Prostate gland (tissue), 2 donors: ENCODE data around the gene C4orf50. TPM values are rescaled to one million over a fixed set of nuclear protein-coding genes. Genes with fewer than 3 reads are reported as not detected.

Source experiments
- DNase-seq: peaks from one replicate; pipeline ENCODE4 v3.0.0-alpha.2; 2019; ENCODE audit warnings: low spot score
- H3K27ac ChIP-seq, 2 donors: fragments of 200-600 bp; sonication (generic); 2 replicates each; pipeline ENCODE4 v1.5.1; 2017 to 2019
- H3K27me3 ChIP-seq: fragments of 200-600 bp; sonication (generic); replicated peaks from 2 replicates; pipeline ENCODE4 v1.5.1; 2019; ENCODE audit not compliant: insufficient read depth
- H3K36me3 ChIP-seq, 2 donors: fragments of 200-600 bp; sonication (generic); 1 replicate in 1 of 2; 2 replicates in 1 of 2; pipeline versions ENCODE4 v1.5.1 to v1.8.1; 2017 to 2019
- H3K4me1 ChIP-seq: fragments of 200-600 bp; sonication (generic); replicated peaks from 2 replicates; pipeline ENCODE4 v1.5.1; 2019
- H3K4me3 ChIP-seq, 2 donors: fragments of 200-600 bp; sonication (generic); 2 replicates each; pipeline ENCODE4 v1.5.1; 2017 to 2019
- H3K9me3 ChIP-seq: fragments of 200-600 bp; sonication (generic); 2 replicates; pipeline ENCODE4 v1.5.1; 2017
- CTCF ChIP-seq, 4 experiments: fragments of 200-600 bp in 2 of 4; fragments of 450-650 bp in 2 of 4; sonication (generic) in 2 of 4; IDR thresholded peaks; 1 replicate in 3 of 4; 2 replicates in 1 of 4; pipeline ENCODE4 v1.5.1; 2016 to 2019; ENCODE audit warnings: antibody characterized with exemption in 4 of 4, mild to moderate bottlenecking in 2 of 4, moderate library complexity in 2 of 4
- POLR2A ChIP-seq: fragments of 450-650 bp; IDR thresholded peaks from one replicate; pipeline ENCODE4 v1.6.1; 2016; ENCODE audit warnings: antibody characterized with exemption, mild to moderate bottlenecking
- POLR2AphosphoS5 ChIP-seq: sonication (generic); formaldehyde crosslinking; IDR thresholded peaks from one replicate; pipeline ENCODE4 v1.6.1; 2017; ENCODE audit warnings: antibody characterized with exemption
- WGBS: methylation state at CpG from one replicate; pipeline ENCODE4 v1.1.5; 2018; 5-methylcytosine and 5-hydroxymethylcytosine counted together
- intact Hi-C: fragments of 100-400 bp; cut with DNase I; formaldehyde crosslinking; loops from one replicate; pipeline ENCODE4 v1.14.2; 2022
- microRNA counts, 2 donors: library from miRNA; unstranded; fragments of <30 nt; microRNA quantifications; one replicate each; lab custom pipeline; 2016 to 2017
- microRNA-seq: library from miRNA; unstranded; fragments of <30 nt; microRNA quantifications from one replicate; pipeline ENCODE4, GENCODE V29; 2016
- small RNA-seq, 2 donors: library from RNA; depleted of rRNA; stranded (forward); fragments of <200 nt; gene quantifications; one replicate each; pipeline ENCODE3, GENCODE V24; 2016
- total RNA-seq, 2 donors: library from RNA; depleted of rRNA; stranded (reverse); fragments of >200 nt; gene quantifications; one replicate each; pipeline ENCODE4 v1.1.0, GENCODE V29; 2016

C4orf50 gene
- total RNA-seq, 2 donors from 2014 or later: 0.87 to 2.8 TPM

DNA sequence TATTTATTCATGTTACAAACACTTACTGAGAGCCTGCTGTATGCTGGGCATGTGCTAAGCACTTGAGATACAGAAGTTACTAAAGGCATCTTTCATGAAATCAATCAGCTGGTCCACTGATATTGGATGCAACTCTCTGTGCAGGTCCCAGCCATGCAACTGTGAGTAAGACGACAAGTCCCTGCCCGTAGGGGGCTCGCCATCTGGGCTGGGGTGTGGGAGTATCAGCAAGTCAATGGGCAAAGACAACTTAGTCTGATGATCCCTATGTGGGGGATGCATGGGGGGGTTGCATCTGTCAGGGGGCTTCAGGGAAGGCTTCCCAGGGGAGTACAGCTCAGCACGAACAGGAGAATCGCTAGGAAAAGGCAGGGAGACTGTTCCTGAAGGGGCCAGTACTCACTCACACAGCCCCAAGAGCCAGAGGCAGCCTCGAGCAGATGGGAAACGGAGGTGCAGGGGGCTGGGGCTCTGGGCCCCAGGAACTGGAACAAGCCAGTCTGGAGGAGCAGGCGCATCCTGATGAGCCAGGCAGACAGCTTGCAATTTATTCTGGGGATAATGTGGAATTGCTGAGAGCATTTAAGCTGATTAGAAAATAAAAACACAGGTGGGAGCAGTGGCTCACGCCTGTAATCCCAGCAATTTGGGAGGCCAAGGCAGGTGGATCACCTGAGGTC is 165.6 kb downstream of the C4orf50 start:
- WGBS: 66% methylated on average over 9 of the region's 9 CpGs
- no peak for DNase-seq
- no peaks in the 10 kb centered on the region for H3K36me3 ChIP-seq
- no peak overlapping the region for H3K27ac ChIP-seq
- H3K9me3 ChIP-seq: no peaks in the 10 kb centered on the region
- intact Hi-C loops: no loop called here
- TF ChIP-seq CTCF (IDR thresholded peaks at IDR 0.05) (no peak), POLR2A (no peak), POLR2AphosphoS5 (no peak)
- H3K4me3 ChIP-seq: no peak overlapping the region
- H3K27me3 ChIP-seq: no peaks in the 10 kb centered on the region
- no peaks in the 10 kb centered on the region for H3K4me1 ChIP-seq

- no peak for DNase-seq
- Histone ChIP-seq H3K36me3 (no peaks in the 10 kb centered on the region), H3K4me3 (no peak overlapping the region), H3K4me1 (no peaks in the 10 kb centered on the region), H3K27ac (no peak overlapping the region), H3K27me3 (no peaks in the 10 kb centered on the region), H3K9me3 (no peaks in the 10 kb centered on the region)
- TF ChIP-seq CTCF (IDR thresholded peaks at IDR 0.05) (no peak), POLR2AphosphoS5 (no peak), POLR2A (no peak)
- intact Hi-C loops: no loop called here
- 57% methylated on average over 4 of the region's 4 CpGs for WGBS
Observed at GRCh38 chr4:5851637-5852301, 166.5 kb downstream of the C4orf50 start.

MicroRNAs within 50 kb of the gene (microRNA counts, 767-probe panel; counts per million panel counts)
- 0 to 431 counts per million in 2 donors for microRNA hsa-miR-378d (lab: Ali Mortazavi, UCI)

Small RNA genes within 50 kb of the gene (microRNA-seq; reads per million reads assigned to microRNA genes)
- gene MIR378D1: 0.59 reads per million

Small RNA genes within 50 kb of the gene (small RNA-seq; reads per million reads assigned to genes)
- gene MIR378D1: 0 reads per million in 2 donors

Other genes with a start within 250 kb of the C4orf50 start
- 1 to 10 TPM; 1.4 to 6.0 TPM for gene CRMP1, start 125.3 kb downstream of the C4orf50 start, total RNA-seq
- gene JAKMIP1, start 182.1 kb upstream of the C4orf50 start, total RNA-seq: 10 to 100 TPM; 22.4 to 29.1 TPM